CD4-positive, alpha-beta memory T cell (primary cell): ENCODE results near the gene SGSM2. TPM values are rescaled to one million over a fixed set of nuclear protein-coding genes. Genes with fewer than 3 reads are reported as not detected.

ENCODE experiments used
- CTCF ChIA-PET: fragments of 350-600 bp; sonication (Branson Sonifier 250); formaldehyde crosslinking; loops from one replicate; lab custom pipeline; 2021; ENCODE audit warnings: inconsistent platforms; ENCODE audit not compliant: partially characterized antibody; lab: Charles Lee
- POLR2A ChIA-PET: fragments of 350-600 bp; sonication (Branson Sonifier 250); formaldehyde crosslinking; loops from one replicate; lab custom pipeline; 2021; ENCODE audit not compliant: partially characterized antibody; lab: Charles Lee
- DNase-seq, 5 donors: peaks; one replicate each; pipeline versions ENCODE4 v3.0.0 to v3.0.0-alpha.2; 2020 to 2022; ENCODE audit warnings: mixed read lengths in 1 of 5
- H3K27ac ChIP-seq: one replicate; pipeline ENCODE4 v1.7.0; 2013; ENCODE audit warnings: low read depth, low read length
- H3K27me3 ChIP-seq: 2 replicates; pipeline ENCODE4 v1.7.0; 2013; ENCODE audit warnings: mild to moderate bottlenecking, low read length, moderate library complexity; ENCODE audit not compliant: insufficient read depth
- H3K36me3 ChIP-seq: 2 replicates; pipeline ENCODE4 v1.7.0; 2013; ENCODE audit warnings: mild to moderate bottlenecking, low read length, moderate library complexity; ENCODE audit not compliant: insufficient read depth
- H3K4me1 ChIP-seq: 2 replicates; pipeline ENCODE4 v1.7.0; 2013; ENCODE audit warnings: mild to moderate bottlenecking, low read length, moderate library complexity; ENCODE audit not compliant: insufficient read depth
- H3K4me3 ChIP-seq, 2 donors: one replicate each; pipeline ENCODE4 v1.7.0; 2013; ENCODE audit warnings: low read length in 2 of 2, mild to moderate bottlenecking in 1 of 2
- H3K9me3 ChIP-seq, 2 donors: one replicate each; pipeline ENCODE4 v1.7.0; 2013; ENCODE audit warnings: low read length in 2 of 2, control low read depth in 1 of 2; ENCODE audit not compliant: control insufficient read depth in 1 of 2
- H3K27ac Mint-ChIP-seq, 7 donors: one replicate each; pipeline ENCODE4 v1.8.0; 2020 to 2021; ENCODE audit warnings: mixed read lengths in 7 of 7, mild to moderate bottlenecking in 6 of 7, inconsistent platforms in 3 of 7, moderate library complexity in 3 of 7
- H3K27me3 Mint-ChIP-seq, 2 donors: one replicate each; pipeline ENCODE4 v1.8.0; 2020 to 2021; ENCODE audit warnings: mixed read lengths in 2 of 2
- H3K36me3 Mint-ChIP-seq, 2 donors: one replicate each; pipeline ENCODE4 v1.8.0; 2020 to 2021; ENCODE audit warnings: mixed read lengths in 2 of 2, inconsistent platforms in 1 of 2, mild to moderate bottlenecking in 1 of 2
- H3K4me1 Mint-ChIP-seq, 4 donors: one replicate each; pipeline ENCODE4 v1.8.0; 2020 to 2021; ENCODE audit warnings: mixed read lengths in 4 of 4, mild to moderate bottlenecking in 1 of 4
- H3K4me3 Mint-ChIP-seq, 8 donors: one replicate each; pipeline ENCODE4 v1.8.0; 2020 to 2021; ENCODE audit warnings: mixed read lengths in 8 of 8, mild to moderate bottlenecking in 7 of 8, moderate library complexity in 6 of 8, inconsistent platforms in 3 of 8
- H3K9me3 Mint-ChIP-seq, 8 donors: one replicate each; pipeline ENCODE4 v1.8.0; 2020 to 2021; ENCODE audit warnings: mixed read lengths in 8 of 8, mild to moderate bottlenecking in 5 of 8, inconsistent platforms in 3 of 8, moderate library complexity in 1 of 8
- intact Hi-C: fragments of 100-400 bp; cut with micrococcal nuclease; formaldehyde crosslinking; loops from one replicate; pipeline ENCODE4 v1.15.1; 2023
- polyA plus RNA-seq, 2 donors: library from polyadenylated mRNA; unstranded; fragments of 300-500 nt; fragmentation: Illumina TruSeq; gene quantifications; one replicate each; pipeline ENCODE4 v1.2.3, GENCODE V29; 2021
- total RNA-seq, 2 experiments: library from RNA; stranded (reverse); gene quantifications; one replicate each; pipeline ENCODE4 v1.2.3, GENCODE V29; 2021

SGSM2 gene
- total and polyA plus RNA-seq, 4 experiments from 2014 or later: 6.2 to 137 (median 74.2) TPM

GRCh38 chr17:2398655-2399571 lies 61.6 kb downstream of the SGSM2 start:
- Histone ChIP-seq H3K4me1 (peaks cover 62% of the 10 kb centered on the region), H3K36me3 (no peaks in the 10 kb centered on the region), H3K4me3 (peak overlapping the region; percentile 78 to 89), H3K27me3 (no peaks in the 10 kb centered on the region), H3K27ac (peak overlapping the region; percentile 95), H3K9me3 (no peaks in the 10 kb centered on the region)
- Mint-ChIP-seq H3K4me1 (peaks cover 22 to 80% (median 49%) of the 10 kb centered on the region in 4 donors), H3K36me3 (peaks cover 0 to 16% of the 10 kb centered on the region in 2 donors), H3K4me3 (peak overlapping the region; percentile 79 to 100 (median 93)), H3K9me3 (peaks cover 0 to 9% (median 0%) of the 10 kb centered on the region in 8 donors), H3K27ac (peak overlapping the region; percentile 94 to 100 (median 97)), H3K27me3 (peaks cover 0 to 8% of the 10 kb centered on the region in 2 donors)
- DNase-seq: peak; percentile 53 to 82 (median 56)
- POLR2A ChIA-PET: interaction anchor here (1.0 to 7.2 kb wide), 10 partner anchors 7 to 1967 kb away, joined by 3 to 146 read pairs (median 5); partner anchors contain the start of genes TSR1 and UBE2G1
- intact Hi-C loops: no loop called here
- CTCF ChIA-PET: interaction anchor here (1.0 to 3.8 kb wide), 4 partner anchors 16 to 20 kb away, joined by 3 to 30 read pairs (median 6); no protein-coding TSS in a partner anchor

GRCh38 chr17:2399572-2400473 lies 62.5 kb downstream of the SGSM2 start:
- H3K9me3 Mint-ChIP-seq: peaks cover 0 to 7% (median 0%) of the 10 kb centered on the region in 8 donors
- H3K36me3 ChIP-seq: no peaks in the 10 kb centered on the region
- H3K27me3 Mint-ChIP-seq: peaks cover 0 to 8% of the 10 kb centered on the region in 2 donors
- no peaks in the 10 kb centered on the region for H3K9me3 ChIP-seq
- peak overlapping the region; percentile 89 to 94 for H3K4me3 ChIP-seq
- H3K36me3 Mint-ChIP-seq: peaks cover 0 to 16% of the 10 kb centered on the region in 2 donors
- ChIA-PET POLR2A (interaction anchor here (1.0 to 7.2 kb wide), 13 partner anchors 8 to 1966 kb away, joined by 3 to 146 read pairs (median 5); partner anchors contain the start of genes SMG6, SRR, TSR1 and UBE2G1), CTCF (interaction anchor here (1.1 to 3.8 kb wide), 3 partner anchors 16 to 19 kb away, joined by 3 to 30 read pairs (median 8); no protein-coding TSS in a partner anchor)
- peaks cover 24 to 71% (median 44%) of the 10 kb centered on the region in 4 donors for H3K4me1 Mint-ChIP-seq
- H3K4me3 Mint-ChIP-seq: peak overlapping the region; percentile 98 to 100 (median 99)
- intact Hi-C loops: loop anchor here (2.0 kb wide), 4 partner anchors 63 to 1743 kb away; partner anchors contain the start of genes CYB5D2, METTL16, PAFAH1B1 and SGSM2
- peaks cover 53% of the 10 kb centered on the region for H3K4me1 ChIP-seq
- H3K27me3 ChIP-seq: no peaks in the 10 kb centered on the region
- peak; percentile 92 to 95 (median 94) for DNase-seq
- peak overlapping the region; percentile 100 for H3K27ac Mint-ChIP-seq
- peak overlapping the region; percentile 95 for H3K27ac ChIP-seq

- peaks cover 46% of the 10 kb centered on the region for H3K4me1 ChIP-seq
- no peaks in the 10 kb centered on the region for H3K36me3 ChIP-seq
- Mint-ChIP-seq H3K4me1 (peaks cover 22 to 66% (median 41%) of the 10 kb centered on the region in 4 donors), H3K36me3 (peaks cover 0 to 18% of the 10 kb centered on the region in 2 donors), H3K4me3 (peak overlapping the region; percentile 98 to 100 (median 99)), H3K27me3 (peaks cover 0 to 8% of the 10 kb centered on the region in 2 donors), H3K9me3 (peaks cover 0 to 7% (median 0%) of the 10 kb centered on the region in 8 donors), H3K27ac (peak overlapping the region; percentile 29 to 100 (median 100))
- intact Hi-C loops: loop anchor here (2.0 kb wide), 4 partner anchors 64 to 1742 kb away; partner anchors contain the start of genes CYB5D2, METTL16, PAFAH1B1 and SGSM2
- peak overlapping the region; percentile 95 for H3K27ac ChIP-seq
- CTCF ChIA-PET: interaction anchor here (2.0 to 3.8 kb wide), 2 partner anchors 15 to 18 kb away, joined by 8 to 30 read pairs; no protein-coding TSS in a partner anchor
- peak; percentile 53 to 76 (median 65) for DNase-seq
- H3K27me3 ChIP-seq: no peaks in the 10 kb centered on the region
- POLR2A ChIA-PET: interaction anchor here (1.4 to 7.2 kb wide), 13 partner anchors 9 to 1966 kb away, joined by 3 to 146 read pairs (median 7); partner anchors contain the start of genes SMG6, SRR, TSR1 and UBE2G1
- H3K4me3 ChIP-seq: peak overlapping the region; percentile 89 to 94
- H3K9me3 ChIP-seq: no peaks in the 10 kb centered on the region
Observed at GRCh38 chr17:2400474-2400866, 63.2 kb downstream of the SGSM2 start.

GRCh38 chr17:2400877-2401425 lies 63.6 kb downstream of the SGSM2 start, which contains the start of gene MNT:
Gene MNT, minus strand, starts transcription at chr17:2401060. Its CDS starts 348 bp downstream, at chr17:2400712.
- intact Hi-C loops: loop anchor here (1.0 to 2.0 kb wide), 10 partner anchors 8 to 1742 kb away; partner anchors contain the start of genes CYB5D2, METTL16, PAFAH1B1 and SGSM2

GRCh38 chr17:2401426-2402221 lies 64.3 kb downstream of the SGSM2 start:
- DNase-seq: peak; percentile 99 to 100 (median 100)
- peak overlapping the region; percentile 99 to 100 (median 100) for H3K27ac Mint-ChIP-seq
- H3K9me3 Mint-ChIP-seq: peaks cover 0 to 7% (median 0%) of the 10 kb centered on the region in 8 donors
- Histone ChIP-seq H3K36me3 (no peaks in the 10 kb centered on the region), H3K27ac (peak overlapping the region; percentile 95), H3K4me3 (peak overlapping the region; percentile 65 to 89), H3K9me3 (no peaks in the 10 kb centered on the region), H3K4me1 (peaks cover 35% of the 10 kb centered on the region), H3K27me3 (no peaks in the 10 kb centered on the region)
- peaks cover 0 to 8% of the 10 kb centered on the region in 2 donors for H3K27me3 Mint-ChIP-seq
- intact Hi-C loops: loop anchor here (1.0 to 2.0 kb wide), 10 partner anchors 8 to 1741 kb away; partner anchors contain the start of genes CYB5D2, METTL16, PAFAH1B1 and SGSM2
- ChIA-PET POLR2A (interaction anchor here (0.7 to 7.2 kb wide), 17 partner anchors 9 to 572 kb away, joined by 3 to 146 read pairs (median 5); partner anchors contain the start of genes RTN4RL1, SGSM2, SMG6 and SRR), CTCF (interaction anchor here (1.0 to 3.8 kb wide), 3 partner anchors 15 to 19 kb away, joined by 3 to 30 read pairs (median 20); no protein-coding TSS in a partner anchor)
- H3K4me3 Mint-ChIP-seq: peak overlapping the region; percentile 90 to 100 (median 98)
- H3K36me3 Mint-ChIP-seq: peaks cover 2 to 17% of the 10 kb centered on the region in 2 donors
- H3K4me1 Mint-ChIP-seq: peaks cover 18 to 54% (median 33%) of the 10 kb centered on the region in 4 donors

More at GRCh38 chr17:2400877-2401425, 63.6 kb downstream of the SGSM2 start, which contains the start of gene MNT:
- Histone ChIP-seq H3K27me3 (no peaks in the 10 kb centered on the region), H3K36me3 (no peaks in the 10 kb centered on the region), H3K4me3 (peak within 1 kb of the TSS; percentile 89 to 94), H3K9me3 (no peaks in the 10 kb centered on the region), H3K4me1 (peaks cover 41% of the 10 kb centered on the region), H3K27ac (peak within 1 kb of the TSS; percentile 95)
- Mint-ChIP-seq H3K4me3 (peak within 1 kb of the TSS; percentile 98 to 100 (median 99)), H3K36me3 (peaks cover 0 to 18% of the 10 kb centered on the region in 2 donors), H3K27me3 (peaks cover 0 to 8% of the 10 kb centered on the region in 2 donors), H3K9me3 (peaks cover 0 to 7% (median 0%) of the 10 kb centered on the region in 8 donors), H3K4me1 (peaks cover 22 to 61% (median 38%) of the 10 kb centered on the region in 4 donors), H3K27ac (peak within 1 kb of the TSS; percentile 100)
- ChIA-PET POLR2A (interaction anchor here (0.7 to 7.2 kb wide), 16 partner anchors 9 to 392 kb away, joined by 3 to 146 read pairs (median 6); partner anchors contain the start of genes RTN4RL1, SGSM2, SMG6 and SRR), CTCF (interaction anchor here (1.0 to 3.8 kb wide), 4 partner anchors 15 to 19 kb away, joined by 3 to 30 read pairs (median 14); no protein-coding TSS in a partner anchor)
- DNase-seq: peak; percentile 96 to 98 (median 97)
